ENCODE data around the gene TMEM255A. TPM values are rescaled to one million over a fixed set of nuclear protein-coding genes. Genes with fewer than 3 reads are reported as not detected.

TMEM255A gene
- polyA plus RNA-seq, 1 donor from 2014 or later, result 7.5 TPM

- Histone ChIP-seq H2AFZ (ENCODE audit: low read depth, low read length) (no peak overlapping the region), H3K4me2 (ENCODE audit: low read length) (no peak overlapping the region), H3K9ac (ENCODE audit: low read length) (no peak overlapping the region), H3K27ac (ENCODE audit: low read length) (no peak overlapping the region), H3K4me3 (ENCODE audit: low read length) (no peak overlapping the region), H3K9me2 (ENCODE audit: insufficient read depth, low read length) (no peaks in the 10 kb centered on the region), H3K9me3 (ENCODE audit: low read length) (no peaks in the 10 kb centered on the region), H3F3A (ENCODE audit: insufficient read depth, low read length, poor library complexity, severe bottlenecking) (no peaks in the 10 kb centered on the region), H3K79me2 (replicated peaks; ENCODE audit: insufficient read depth, low read length) (no peaks in the 10 kb centered on the region), H3K36me3 (ENCODE audit: insufficient read depth, low read length) (no peaks in the 10 kb centered on the region), H3K27me3 (ENCODE audit: insufficient read depth, low read depth, low read length) (no peaks in the 10 kb centered on the region), H4K20me1 (ENCODE audit: insufficient read depth) (no peaks in the 10 kb centered on the region)
- TF ChIP-seq EZH2 (IDR thresholded peaks at IDR 0.05; ENCODE audit: borderline replicate concordance, insufficient read depth, low read length, poor library complexity, severe bottlenecking) (no peak), SMC3 (conservative IDR thresholded peaks at IDR 0.05; ENCODE audit: poor library complexity) (no peak), REST (IDR thresholded peaks at IDR 0.05; ENCODE audit: borderline replicate concordance) (no peak), MXI1 (conservative IDR thresholded peaks at IDR 0.05; ENCODE audit: poor library complexity, severe bottlenecking) (no peak), TAF1 (IDR thresholded peaks at IDR 0.05; ENCODE audit: low read depth) (no peak), EP300 (conservative IDR thresholded peaks at IDR 0.05; ENCODE audit: poor library complexity, severe bottlenecking) (no peak), RAD21 (conservative IDR thresholded peaks at IDR 0.05) (no peak), CTCF (IDR thresholded peaks at IDR 0.05; ENCODE audit: poor library complexity, severe bottlenecking) (no peak), POLR2AphosphoS5 (IDR thresholded peaks at IDR 0.05) (no peak)
Measured at GRCh38 chrX:120274958-120275357, 36.3 kb downstream of the TMEM255A start.

GRCh38 chrX:120274145-120274544 lies 37.1 kb downstream of the TMEM255A start:
- Histone ChIP-seq H3K79me2 (replicated peaks; ENCODE audit: insufficient read depth, low read length) (no peaks in the 10 kb centered on the region), H3K27ac (ENCODE audit: low read length) (no peak overlapping the region), H3K9me3 (ENCODE audit: low read length) (no peaks in the 10 kb centered on the region), H3K36me3 (ENCODE audit: insufficient read depth, low read length) (no peaks in the 10 kb centered on the region), H3K4me2 (ENCODE audit: low read length) (no peak overlapping the region), H3F3A (ENCODE audit: insufficient read depth, low read length, poor library complexity, severe bottlenecking) (no peaks in the 10 kb centered on the region), H3K4me3 (ENCODE audit: low read length) (no peak overlapping the region), H3K9me2 (ENCODE audit: insufficient read depth, low read length) (no peaks in the 10 kb centered on the region), H4K20me1 (ENCODE audit: insufficient read depth) (no peaks in the 10 kb centered on the region), H3K27me3 (ENCODE audit: insufficient read depth, low read depth, low read length) (no peaks in the 10 kb centered on the region), H2AFZ (ENCODE audit: low read depth, low read length) (no peak overlapping the region), H3K9ac (ENCODE audit: low read length) (no peak overlapping the region)
- no peak for TF ChIP-seq POLR2AphosphoS5 (IDR thresholded peaks at IDR 0.05)
- no peak for TF ChIP-seq TAF1 (IDR thresholded peaks at IDR 0.05; ENCODE audit: low read depth)
- TF ChIP-seq SMC3 (conservative IDR thresholded peaks at IDR 0.05; ENCODE audit: poor library complexity), result no peak
- TF ChIP-seq EP300 (conservative IDR thresholded peaks at IDR 0.05; ENCODE audit: poor library complexity, severe bottlenecking), result no peak
- no peak for TF ChIP-seq EZH2 (IDR thresholded peaks at IDR 0.05; ENCODE audit: borderline replicate concordance, insufficient read depth, low read length, poor library complexity, severe bottlenecking)
- TF ChIP-seq MXI1 (conservative IDR thresholded peaks at IDR 0.05; ENCODE audit: poor library complexity, severe bottlenecking), result no peak
- TF ChIP-seq RAD21 (conservative IDR thresholded peaks at IDR 0.05), result no peak
- no peak for TF ChIP-seq CTCF (IDR thresholded peaks at IDR 0.05; ENCODE audit: poor library complexity, severe bottlenecking)
- TF ChIP-seq REST (IDR thresholded peaks at IDR 0.05; ENCODE audit: borderline replicate concordance), result no peak
